Astrocyte (in vitro differentiated cells and primary cell): ENCODE data around the gene HNRNPF.

Experiments used
- EZH2 ChIP-seq: IDR thresholded peaks from 2 replicates; pipeline ENCODE4 v1.6.1; 2012; ENCODE audit warnings: mild to moderate bottlenecking, low read length, inconsistent platforms; ENCODE audit not compliant: insufficient read depth
- TF ChIP-seq, protein P1 (sequence below): IDR thresholded peaks from 2 replicates; pipeline ENCODE4 v1.5.1; 2011; ENCODE audit warnings: low read depth, mild to moderate bottlenecking, inconsistent platforms, low read length, moderate library complexity; ENCODE audit not compliant: insufficient read depth

DNA sequence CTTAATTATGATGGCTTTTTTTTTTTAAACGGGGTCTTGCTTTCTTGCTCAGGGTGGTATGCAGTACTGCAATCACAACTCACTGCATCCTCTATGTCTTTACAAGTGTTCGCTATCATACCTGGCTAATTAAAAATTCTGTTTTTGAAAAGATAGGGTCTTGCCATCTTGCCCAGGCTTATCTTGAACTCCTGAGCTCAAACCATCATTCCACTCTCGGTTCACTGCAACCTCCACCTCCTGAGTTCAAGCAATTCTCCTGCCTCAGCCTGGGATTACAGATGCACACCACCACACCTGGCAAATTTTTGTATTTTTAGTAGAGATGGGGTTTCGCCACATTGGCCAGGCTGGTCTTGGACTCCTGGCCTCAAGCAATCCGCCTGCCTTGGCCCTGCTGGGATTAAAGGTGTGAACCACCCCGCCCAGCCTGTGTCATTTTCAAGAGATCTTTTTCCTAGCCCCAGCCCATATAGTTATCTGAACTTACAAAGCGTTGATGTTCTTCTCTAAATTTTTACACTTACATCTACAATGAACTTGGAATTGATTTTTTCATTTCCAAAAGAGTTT, 6.0 kb downstream of the HNRNPF start:
- TF ChIP-seq EZH2, result no peak
- TF ChIP-seq, protein P1, sequence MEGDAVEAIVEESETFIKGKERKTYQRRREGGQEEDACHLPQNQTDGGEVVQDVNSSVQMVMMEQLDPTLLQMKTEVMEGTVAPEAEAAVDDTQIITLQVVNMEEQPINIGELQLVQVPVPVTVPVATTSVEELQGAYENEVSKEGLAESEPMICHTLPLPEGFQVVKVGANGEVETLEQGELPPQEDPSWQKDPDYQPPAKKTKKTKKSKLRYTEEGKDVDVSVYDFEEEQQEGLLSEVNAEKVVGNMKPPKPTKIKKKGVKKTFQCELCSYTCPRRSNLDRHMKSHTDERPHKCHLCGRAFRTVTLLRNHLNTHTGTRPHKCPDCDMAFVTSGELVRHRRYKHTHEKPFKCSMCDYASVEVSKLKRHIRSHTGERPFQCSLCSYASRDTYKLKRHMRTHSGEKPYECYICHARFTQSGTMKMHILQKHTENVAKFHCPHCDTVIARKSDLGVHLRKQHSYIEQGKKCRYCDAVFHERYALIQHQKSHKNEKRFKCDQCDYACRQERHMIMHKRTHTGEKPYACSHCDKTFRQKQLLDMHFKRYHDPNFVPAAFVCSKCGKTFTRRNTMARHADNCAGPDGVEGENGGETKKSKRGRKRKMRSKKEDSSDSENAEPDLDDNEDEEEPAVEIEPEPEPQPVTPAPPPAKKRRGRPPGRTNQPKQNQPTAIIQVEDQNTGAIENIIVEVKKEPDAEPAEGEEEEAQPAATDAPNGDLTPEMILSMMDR, result no peak
